H1 (cell line): ENCODE data around the gene SPTBN4. TPM values are rescaled to one million over a fixed set of nuclear protein-coding genes. Genes with fewer than 3 reads are reported as not detected.
A peak's percentile ranks its signal among the peaks of the same experiment; 100 is the strongest.

Experiments
- ASH2L ChIP-seq: fragments of 200-600, 300-600 bp; sonication (generic); IDR thresholded peaks from one replicate; pipeline ENCODE4 v1.7.1; 2017; ENCODE audit warnings: low read length
- BACH1 ChIP-seq: IDR thresholded peaks from 2 replicates; pipeline ENCODE4 v1.6.1; 2012; ENCODE audit warnings: low read length, improper control_type of control experiment
- CBX5 ChIP-seq: fragments of 300-800, 300-1000 bp; sonication (generic); IDR thresholded peaks from 2 replicates; pipeline ENCODE4 v1.7.1; 2016; ENCODE audit warnings: antibody characterized with exemption, low read length, low read depth
- CREB1 ChIP-seq: IDR thresholded peaks from 2 replicates; pipeline ENCODE4 v1.6.1; 2012; ENCODE audit warnings: inconsistent platforms
- CTBP2 ChIP-seq: IDR thresholded peaks from 2 replicates; pipeline ENCODE4 v1.7.0; 2011; ENCODE audit warnings: borderline replicate concordance, mild to moderate bottlenecking, moderate library complexity, mixed read lengths, low read length; ENCODE audit not compliant: insufficient read depth, insufficient read length
- EGR1 ChIP-seq: IDR thresholded peaks from 2 replicates; pipeline ENCODE4 v1.6.1; 2011; ENCODE audit warnings: low read depth, low read length, borderline replicate concordance
- EP300 ChIP-seq, 2 experiments: IDR thresholded peaks; 1 replicate in 1 of 2; 2 replicates in 1 of 2; pipeline ENCODE4 v1.6.1; 2011 to 2012; ENCODE audit warnings: low read depth in 2 of 2, low read length in 2 of 2, mild to moderate bottlenecking in 2 of 2, borderline replicate concordance in 1 of 2, inconsistent platforms in 1 of 2, moderate library complexity in 1 of 2
- HDAC6 ChIP-seq: IDR thresholded peaks from one replicate; pipeline ENCODE4 v1.7.1; 2012; ENCODE audit warnings: low read depth, mild to moderate bottlenecking, inconsistent platforms, low read length, moderate library complexity
- JUND ChIP-seq: IDR thresholded peaks from 2 replicates; pipeline ENCODE4 v1.6.1; 2011; ENCODE audit warnings: mild to moderate bottlenecking, improper control_type of control experiment, low read length
- KDM4A ChIP-seq: IDR thresholded peaks from one replicate; pipeline ENCODE4 v1.7.1; 2012; ENCODE audit warnings: low read depth, mild to moderate bottlenecking, moderate library complexity, low read length, inconsistent platforms; ENCODE audit not compliant: severe bottlenecking
- NANOG ChIP-seq: IDR thresholded peaks from 2 replicates; pipeline ENCODE4 v1.6.1; 2011; ENCODE audit warnings: low read length, low read depth, mild to moderate bottlenecking, inconsistent platforms; ENCODE audit not compliant: insufficient read depth, poor library complexity, severe bottlenecking
- PHF8 ChIP-seq: fragments of 200-600 bp; sonication (generic); conservative IDR thresholded peaks from 2 replicates; pipeline ENCODE4 v1.7.1; 2012; ENCODE audit warnings: low read depth, mild to moderate bottlenecking, inconsistent platforms, low read length, moderate library complexity
- RBBP5 ChIP-seq: IDR thresholded peaks from 2 replicates; pipeline ENCODE4 v1.7.1; 2012; ENCODE audit warnings: low read depth, mild to moderate bottlenecking, inconsistent platforms, low read length, moderate library complexity, borderline replicate concordance
- SIN3A ChIP-seq, 2 experiments: IDR thresholded peaks in 1 of 2; conservative IDR thresholded peaks in 1 of 2; 2 replicates each; pipeline ENCODE4 v1.6.1; 2011 to 2012; ENCODE audit warnings: low read length in 2 of 2, improper control_type of control experiment in 1 of 2, low read depth in 1 of 2, mild to moderate bottlenecking in 1 of 2
- SIRT6 ChIP-seq: IDR thresholded peaks from one replicate; pipeline ENCODE4 v1.7.1; 2012; ENCODE audit warnings: low read length, inconsistent platforms
- SIX5 ChIP-seq: IDR thresholded peaks from 2 replicates; pipeline ENCODE4 v1.6.1; 2011; ENCODE audit warnings: mild to moderate bottlenecking, low read depth, low read length
- SP1 ChIP-seq: IDR thresholded peaks from 2 replicates; pipeline ENCODE4 v1.6.1; 2011; ENCODE audit warnings: low read depth, low read length
- YY1 ChIP-seq: IDR thresholded peaks from 2 replicates; pipeline ENCODE4 v1.6.1; 2011; ENCODE audit warnings: low read depth, mild to moderate bottlenecking, low read length
- polyA plus RNA-seq, 7 experiments: library from polyadenylated mRNA; depleted of rRNA in 3 of 7; stranded (reverse) in 5 of 7; unstranded in 2 of 7; fragments of >200 nt in 5 of 7; fragments of 200-250 nt in 2 of 7; gene quantifications; 1 replicate in 5 of 7; 2 replicates in 1 of 7; 4 replicates in 1 of 7; pipeline versions ENCODE4 v1.2.1 to v1.2.3, GENCODE V29; 2011 to 2013; ENCODE audit warnings: missing spikeins in 2 of 7, mixed read lengths in 2 of 7
- total RNA-seq: library from RNA; stranded (reverse); fragmentation: NEBNext Ultra II Directional; extraction: Animal tissue kit (Norgen Biotek cat#: 25700); gene quantifications from 2 replicates; pipeline ENCODE4 v1.2.1, GENCODE V29; 2021
- TF ChIP-seq, protein P1 (sequence below), 3 experiments: IDR thresholded peaks; 1 replicate in 2 of 3; 2 replicates in 1 of 3; pipeline versions ENCODE4 v1.5.1 to v1.6.1; 2011; ENCODE audit warnings: low read length in 3 of 3, mild to moderate bottlenecking in 3 of 3, inconsistent platforms in 2 of 3, low read depth in 1 of 3, moderate library complexity in 1 of 3; ENCODE audit not compliant: insufficient read depth in 1 of 3; ENCODE audit errors: control extremely low read depth in 1 of 3
- TF ChIP-seq, protein P2 (sequence below): IDR thresholded peaks from 2 replicates; pipeline ENCODE4 v1.6.1; 2011; ENCODE audit warnings: low read length, improper control_type of control experiment

SPTBN4 gene
- total and polyA plus RNA-seq, 2 of the 8 experiments (the other 6 are each of a cell fraction or from before 2014, with no cell fraction given): 1.9 to 3.0 TPM

DNA sequence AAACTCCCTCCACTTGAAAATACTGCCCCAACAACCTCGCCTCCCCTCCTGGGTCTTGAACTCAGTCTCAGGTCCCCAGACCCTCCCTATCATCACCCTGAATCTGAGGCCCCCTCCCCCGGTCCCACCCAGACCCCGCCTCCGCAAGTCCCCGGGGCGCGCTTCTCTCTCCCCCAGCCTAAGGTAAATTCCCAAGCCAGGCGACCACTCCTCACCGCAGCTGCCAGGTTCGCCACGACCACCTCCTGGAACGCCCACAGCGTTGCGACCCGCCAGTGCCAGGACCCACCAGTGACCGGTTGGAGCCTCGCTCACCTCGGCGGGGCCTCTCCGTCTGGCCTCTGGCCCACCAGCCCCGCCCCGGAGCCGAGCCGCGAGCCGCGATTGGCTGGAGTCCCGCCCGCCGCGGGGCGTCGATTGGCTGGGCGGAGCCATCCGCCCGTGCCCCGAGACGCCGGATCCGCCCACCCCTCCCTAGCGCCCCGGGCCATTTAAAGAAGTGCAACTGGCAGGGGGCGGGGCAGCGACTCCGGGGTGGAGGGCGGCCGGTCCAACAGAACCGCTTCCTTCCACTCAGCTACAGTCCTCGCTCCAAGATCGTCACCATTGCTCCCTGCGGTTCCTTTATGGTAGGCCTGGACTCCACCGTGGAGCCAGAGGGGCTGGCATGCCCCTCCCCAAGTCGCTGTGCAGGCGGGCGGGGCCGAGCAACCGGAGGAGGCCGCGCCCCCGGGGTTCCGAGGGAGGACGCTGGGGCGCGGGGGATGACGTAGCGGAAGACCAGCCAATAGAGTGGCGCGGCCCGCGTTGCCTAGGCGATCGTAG lies 22.6 kb upstream of the SPTBN4 start, which contains the start of gene SERTAD3 (continued):
- TF ChIP-seq EGR1 (no peak), HDAC6 (no peak), PHF8 (peak; percentile 76), SIX5 (no peak), SP1 (peak; percentile 53; the same call in 1 of the 2 replicates), KDM4A (peak; percentile 66), JUND (no peak), EP300 (IDR thresholded peaks at IDR 0.05; ENCODE audit: borderline replicate concordance in 1 of 2, low read depth in 2 of 2, low read length in 2 of 2) (no peak), CTBP2 (no peak), CBX5 (no peak), SIN3A (conservative IDR thresholded peaks at IDR 0.05 in 1 of 2, IDR thresholded peaks at IDR 0.05 in 1 of 2; ENCODE audit: low read depth in 1 of 2, low read length in 2 of 2) (peak; percentile 8 to 36; a peak in 2 of 4 replicates), BACH1 (peak; percentile 14; the same call in 1 of the 2 replicates), YY1 (no peak), NANOG (peak; percentile 63), CREB1 (peak; percentile 94), SIRT6 (no peak), RBBP5 (0 out of 2 replicates have a peak, but pooled peaks have one; percentile 26), ASH2L (peak; percentile 61)
- TF ChIP-seq, protein P1, sequence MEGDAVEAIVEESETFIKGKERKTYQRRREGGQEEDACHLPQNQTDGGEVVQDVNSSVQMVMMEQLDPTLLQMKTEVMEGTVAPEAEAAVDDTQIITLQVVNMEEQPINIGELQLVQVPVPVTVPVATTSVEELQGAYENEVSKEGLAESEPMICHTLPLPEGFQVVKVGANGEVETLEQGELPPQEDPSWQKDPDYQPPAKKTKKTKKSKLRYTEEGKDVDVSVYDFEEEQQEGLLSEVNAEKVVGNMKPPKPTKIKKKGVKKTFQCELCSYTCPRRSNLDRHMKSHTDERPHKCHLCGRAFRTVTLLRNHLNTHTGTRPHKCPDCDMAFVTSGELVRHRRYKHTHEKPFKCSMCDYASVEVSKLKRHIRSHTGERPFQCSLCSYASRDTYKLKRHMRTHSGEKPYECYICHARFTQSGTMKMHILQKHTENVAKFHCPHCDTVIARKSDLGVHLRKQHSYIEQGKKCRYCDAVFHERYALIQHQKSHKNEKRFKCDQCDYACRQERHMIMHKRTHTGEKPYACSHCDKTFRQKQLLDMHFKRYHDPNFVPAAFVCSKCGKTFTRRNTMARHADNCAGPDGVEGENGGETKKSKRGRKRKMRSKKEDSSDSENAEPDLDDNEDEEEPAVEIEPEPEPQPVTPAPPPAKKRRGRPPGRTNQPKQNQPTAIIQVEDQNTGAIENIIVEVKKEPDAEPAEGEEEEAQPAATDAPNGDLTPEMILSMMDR (IDR thresholded peaks at IDR 0.05; ENCODE audit: control extremely low read depth in 1 of 3, insufficient read depth in 1 of 3, low read depth in 1 of 3, low read length in 3 of 3): no peak
- TF ChIP-seq, protein P2, sequence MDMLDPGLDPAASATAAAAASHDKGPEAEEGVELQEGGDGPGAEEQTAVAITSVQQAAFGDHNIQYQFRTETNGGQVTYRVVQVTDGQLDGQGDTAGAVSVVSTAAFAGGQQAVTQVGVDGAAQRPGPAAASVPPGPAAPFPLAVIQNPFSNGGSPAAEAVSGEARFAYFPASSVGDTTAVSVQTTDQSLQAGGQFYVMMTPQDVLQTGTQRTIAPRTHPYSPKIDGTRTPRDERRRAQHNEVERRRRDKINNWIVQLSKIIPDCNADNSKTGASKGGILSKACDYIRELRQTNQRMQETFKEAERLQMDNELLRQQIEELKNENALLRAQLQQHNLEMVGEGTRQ: no peak
